H1 (cell line): Measurements from ENCODE around the gene HOXC11. TPM values are rescaled to one million over a fixed set of nuclear protein-coding genes. Genes with fewer than 3 reads are reported as not detected.
A peak's percentile ranks its signal among the peaks of the same experiment; 100 is the strongest.

ENCODE experiments used
- CBX8 ChIP-seq: fragments of 300-800, 300-1000 bp; sonication (generic); IDR thresholded peaks from 2 replicates; pipeline ENCODE4 v1.7.1; 2016; ENCODE audit warnings: low read depth, low read length, borderline replicate concordance
- CHD1 ChIP-seq: IDR thresholded peaks from 2 replicates; pipeline ENCODE4 v1.6.1; 2012; ENCODE audit warnings: low read depth, low read length, improper control_type of control experiment
- CHD2 ChIP-seq: IDR thresholded peaks from 2 replicates; pipeline ENCODE4 v1.6.1; 2012; ENCODE audit warnings: low read length, improper control_type of control experiment
- CREB1 ChIP-seq: IDR thresholded peaks from 2 replicates; pipeline ENCODE4 v1.6.1; 2012; ENCODE audit warnings: inconsistent platforms
- CTBP2 ChIP-seq: IDR thresholded peaks from 2 replicates; pipeline ENCODE4 v1.7.0; 2011; ENCODE audit warnings: borderline replicate concordance, mild to moderate bottlenecking, moderate library complexity, mixed read lengths, low read length; ENCODE audit not compliant: insufficient read depth, insufficient read length
- EGR1 ChIP-seq: IDR thresholded peaks from 2 replicates; pipeline ENCODE4 v1.6.1; 2011; ENCODE audit warnings: low read depth, low read length, borderline replicate concordance
- MAFK ChIP-seq: IDR thresholded peaks from 2 replicates; pipeline ENCODE4 v1.6.1; 2012; ENCODE audit warnings: low read depth, mild to moderate bottlenecking, improper control_type of control experiment, low read length
- NRF1 ChIP-seq: IDR thresholded peaks from 2 replicates; pipeline ENCODE4 v1.6.1; 2011; ENCODE audit warnings: mild to moderate bottlenecking, low read depth, low read length, improper control_type of control experiment
- POU5F1 ChIP-seq: IDR thresholded peaks from 2 replicates; pipeline ENCODE4 v1.6.1; 2011; ENCODE audit warnings: low read depth, mild to moderate bottlenecking, low read length, moderate library complexity
- RNF2 ChIP-seq: fragments of 200-900, 300-1000 bp; sonication (generic); IDR thresholded peaks from 2 replicates; pipeline ENCODE4 v1.7.1; 2016; ENCODE audit warnings: borderline replicate concordance, low read depth, mild to moderate bottlenecking, antibody characterized with exemption, low read length; ENCODE audit not compliant: poor library complexity, severe bottlenecking; ENCODE audit errors: missing control alignments
- SAP30 ChIP-seq: fragments of 300-600 bp; sonication (generic); IDR thresholded peaks from 2 replicates; pipeline ENCODE4 v1.7.1; 2012; ENCODE audit warnings: low read length, moderate library complexity, mild to moderate bottlenecking, inconsistent platforms; ENCODE audit not compliant: insufficient read depth, insufficient replicate concordance
- SP2 ChIP-seq: IDR thresholded peaks from 2 replicates; pipeline ENCODE4 v1.6.1; 2012; ENCODE audit warnings: mild to moderate bottlenecking, low read length, inconsistent platforms
- ZNF274 ChIP-seq: IDR thresholded peaks from 2 replicates; pipeline ENCODE4 v1.7.0; 2012; ENCODE audit warnings: low read length, borderline replicate concordance; ENCODE audit errors: extremely low read depth
- polyA plus RNA-seq, 7 experiments: library from polyadenylated mRNA; depleted of rRNA in 3 of 7; stranded (reverse) in 5 of 7; unstranded in 2 of 7; fragments of >200 nt in 5 of 7; fragments of 200-250 nt in 2 of 7; gene quantifications; 1 replicate in 5 of 7; 2 replicates in 1 of 7; 4 replicates in 1 of 7; pipeline versions ENCODE4 v1.2.1 to v1.2.3, GENCODE V29; 2011 to 2013; ENCODE audit warnings: missing spikeins in 2 of 7, mixed read lengths in 2 of 7
- total RNA-seq: library from RNA; stranded (reverse); fragmentation: NEBNext Ultra II Directional; extraction: Animal tissue kit (Norgen Biotek cat#: 25700); gene quantifications from 2 replicates; pipeline ENCODE4 v1.2.1, GENCODE V29; 2021

The HOXC11 gene
- total and polyA plus RNA-seq, 2 of the 8 experiments (the other 6 are each of a cell fraction or from before 2014, with no cell fraction given) = not detected

GRCh38 chr12:53980802-53981496 is 8.0 kb downstream of the HOXC11 start (continued):
- no peak for TF ChIP-seq SP2
- TF ChIP-seq NRF1 = no peak
- TF ChIP-seq CTBP2 = no peak
- TF ChIP-seq CBX8 = no peak
- no peak for TF ChIP-seq MAFK
- peak; percentile 75 for TF ChIP-seq RNF2
- TF ChIP-seq POU5F1 = no peak
- TF ChIP-seq SAP30 = no peak
- no peak for TF ChIP-seq CREB1
- no peak for TF ChIP-seq ZNF274
- TF ChIP-seq CHD2 = no peak
- TF ChIP-seq CHD1 = no peak
- TF ChIP-seq EGR1 = no peak
- TF ChIP-seq, all 59 proteins: peak for 3
